Measurements from ENCODE around the gene LRMDA. TPM values are rescaled to one million over a fixed set of nuclear protein-coding genes. Genes with fewer than 3 reads are reported as not detected.
A peak's percentile ranks its signal among the peaks of the same experiment; 100 is the strongest.

Gene LRMDA
- total RNA-seq, 1 donor from 2014 or later: 22.3 TPM

DNA sequence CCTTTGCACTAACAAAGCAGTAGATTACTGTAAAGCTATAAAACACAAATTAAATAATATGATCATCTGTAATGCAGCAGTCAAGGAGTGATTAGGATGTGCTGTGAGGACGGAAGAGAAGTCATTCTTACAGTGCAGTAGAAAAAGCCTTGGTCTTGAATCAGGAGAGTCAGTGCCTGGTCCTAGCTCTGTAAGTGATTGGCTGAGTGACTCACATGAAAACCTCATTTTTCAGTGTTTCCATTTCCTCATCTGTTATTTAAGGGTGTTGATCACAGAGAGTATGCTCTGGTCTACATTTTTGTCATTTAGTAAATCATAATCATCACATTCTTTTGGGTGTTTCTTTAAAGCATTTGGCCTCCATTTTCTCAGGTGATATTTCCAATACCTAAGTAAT lies 717.8 kb downstream of the LRMDA start:
- ATAC-seq (no peak), DNase-seq (ENCODE audit: missing footprints) (no peak)
- intact Hi-C loops (cut with DNase I): no loop called here

DNA sequence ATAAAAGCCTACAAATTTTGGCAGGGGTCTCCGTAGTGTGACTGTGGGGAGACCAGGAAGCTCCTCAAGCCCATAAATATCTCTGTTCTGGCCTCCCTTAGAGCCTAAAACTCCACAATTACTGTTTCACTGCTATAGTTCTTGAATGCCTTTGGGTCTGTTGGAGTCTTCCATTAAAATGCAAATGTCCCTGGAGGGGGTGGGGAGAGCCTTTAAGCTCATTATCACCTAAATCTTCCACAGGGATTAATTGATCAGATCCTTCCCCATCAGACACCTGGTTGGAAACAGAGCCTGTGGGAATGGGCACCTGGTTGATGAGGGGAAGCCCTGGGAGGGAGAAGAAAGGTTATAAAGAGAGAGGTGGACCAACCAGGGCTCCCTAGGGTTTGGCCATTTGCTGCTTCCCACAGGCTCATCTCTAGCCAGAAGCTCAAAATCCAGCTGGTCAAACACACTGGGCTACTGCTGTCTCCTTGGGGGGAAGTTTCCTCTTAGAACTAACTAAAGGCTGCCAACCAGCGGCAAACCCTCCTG lies 718.2 kb downstream of the LRMDA start:
- intact Hi-C loops (cut with DNase I): no loop called here
- ATAC-seq (no peak), DNase-seq (ENCODE audit: missing footprints) (no peak)

DNA sequence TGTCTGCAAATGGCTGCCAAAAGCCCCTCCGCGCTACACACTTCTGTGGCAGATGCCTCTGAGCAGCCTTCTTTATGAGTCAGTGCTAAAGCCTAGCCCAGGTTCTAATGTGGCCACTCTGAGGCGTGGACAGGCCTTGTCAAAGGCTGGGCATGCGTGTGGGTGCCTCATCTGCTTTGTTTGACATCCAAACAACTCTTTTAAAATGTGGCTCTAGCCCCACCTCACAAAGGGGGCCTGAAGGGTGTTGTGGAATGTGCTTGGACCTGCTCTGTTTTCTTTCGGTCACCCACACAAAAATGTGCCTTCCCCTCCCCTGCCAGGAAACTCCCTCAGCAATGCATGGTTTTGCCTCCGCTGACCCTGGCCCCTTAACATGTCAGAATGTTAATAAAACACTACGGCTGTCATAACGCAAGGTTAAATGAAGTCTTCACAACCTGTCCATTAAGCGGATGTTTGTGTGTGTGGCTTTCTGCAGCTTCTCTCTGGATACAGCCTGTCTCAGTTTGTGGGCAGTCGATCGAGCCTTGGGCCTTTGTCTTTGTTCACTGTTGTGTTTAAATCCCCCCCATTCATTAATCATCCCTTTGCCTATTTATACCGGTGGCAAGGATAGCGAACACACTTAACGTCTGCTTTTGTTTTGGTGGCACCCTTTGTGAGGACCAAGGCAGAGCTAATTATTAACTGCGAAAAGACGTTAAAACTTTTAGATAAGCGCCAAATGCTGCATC lies 718.9 kb downstream of the LRMDA start:
- ATAC-seq: no peak
- intact Hi-C loops (cut with DNase I): no loop called here

DNA sequence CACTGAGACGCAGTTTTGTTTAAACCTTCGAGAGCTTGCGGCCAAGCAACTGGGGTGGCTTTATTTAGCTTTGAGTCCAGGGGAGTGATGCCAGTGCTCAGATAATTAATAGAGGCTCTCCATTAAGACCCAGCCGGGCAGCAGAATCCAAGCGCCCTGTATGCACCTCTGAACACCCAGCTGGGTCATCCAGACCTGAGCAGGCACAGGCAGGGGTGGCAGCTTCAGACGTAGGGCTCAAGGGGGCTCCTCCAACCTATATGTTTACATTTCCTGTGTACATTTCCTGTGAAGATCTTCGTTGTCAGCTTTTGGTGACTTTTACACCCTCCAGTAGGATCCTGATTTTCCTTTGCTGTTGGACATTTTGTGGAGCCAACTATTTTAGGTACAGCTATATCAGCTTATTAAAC lies 719.5 kb downstream of the LRMDA start:
- ATAC-seq: no peak
- intact Hi-C loops (cut with DNase I): no loop called here

More for the DNA sequence above, 718.9 kb downstream of the LRMDA start:
- no peak for DNase-seq (ENCODE audit: missing footprints)

DNA sequence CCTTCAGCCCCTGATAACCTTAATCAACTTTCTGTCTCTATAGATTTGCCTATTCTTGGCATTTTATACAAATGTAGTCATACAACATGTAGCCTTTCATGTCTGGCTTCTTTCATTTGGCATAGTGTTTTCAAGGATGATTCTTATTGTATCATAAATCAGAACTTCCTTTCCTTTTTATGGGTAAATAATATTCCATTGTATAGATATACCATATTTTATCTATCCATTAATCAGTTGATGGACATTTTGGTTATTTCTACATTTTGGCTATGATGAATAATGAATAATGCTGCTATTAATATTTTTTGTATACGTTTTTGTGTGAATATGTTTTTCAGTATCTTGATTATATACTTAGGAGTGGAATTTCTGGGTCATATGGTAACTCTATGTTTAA lies 720.8 kb downstream of the LRMDA start:
- ATAC-seq (no peak), DNase-seq (ENCODE audit: missing footprints) (no peak)
- intact Hi-C loops (cut with DNase I): no loop called here

More for the DNA sequence above, 719.5 kb downstream of the LRMDA start:
- no peak for DNase-seq (ENCODE audit: missing footprints)

DNA sequence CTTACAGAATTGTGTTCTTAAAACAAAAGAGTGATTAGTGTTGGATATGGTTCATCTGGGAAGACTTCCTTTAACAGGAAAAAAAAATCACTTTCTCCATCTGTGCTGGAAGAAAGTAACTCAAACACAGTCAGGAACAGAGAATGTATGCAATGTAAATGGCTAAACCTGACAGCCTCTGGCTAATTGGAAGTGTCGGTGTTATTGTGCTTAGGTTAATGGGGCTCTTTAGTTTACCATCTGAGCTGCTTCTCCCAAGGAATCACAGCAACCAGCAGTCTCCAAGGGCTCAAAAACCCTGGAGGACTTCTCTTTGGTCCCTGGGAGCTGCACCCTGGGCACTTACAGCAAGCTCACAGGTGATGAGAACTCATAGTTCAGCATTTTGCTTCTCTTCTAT lies 724.5 kb downstream of the LRMDA start:
- ATAC-seq: no peak
- no peak for DNase-seq (ENCODE audit: missing footprints)
- intact Hi-C loops (cut with DNase I): no loop called here

DNA sequence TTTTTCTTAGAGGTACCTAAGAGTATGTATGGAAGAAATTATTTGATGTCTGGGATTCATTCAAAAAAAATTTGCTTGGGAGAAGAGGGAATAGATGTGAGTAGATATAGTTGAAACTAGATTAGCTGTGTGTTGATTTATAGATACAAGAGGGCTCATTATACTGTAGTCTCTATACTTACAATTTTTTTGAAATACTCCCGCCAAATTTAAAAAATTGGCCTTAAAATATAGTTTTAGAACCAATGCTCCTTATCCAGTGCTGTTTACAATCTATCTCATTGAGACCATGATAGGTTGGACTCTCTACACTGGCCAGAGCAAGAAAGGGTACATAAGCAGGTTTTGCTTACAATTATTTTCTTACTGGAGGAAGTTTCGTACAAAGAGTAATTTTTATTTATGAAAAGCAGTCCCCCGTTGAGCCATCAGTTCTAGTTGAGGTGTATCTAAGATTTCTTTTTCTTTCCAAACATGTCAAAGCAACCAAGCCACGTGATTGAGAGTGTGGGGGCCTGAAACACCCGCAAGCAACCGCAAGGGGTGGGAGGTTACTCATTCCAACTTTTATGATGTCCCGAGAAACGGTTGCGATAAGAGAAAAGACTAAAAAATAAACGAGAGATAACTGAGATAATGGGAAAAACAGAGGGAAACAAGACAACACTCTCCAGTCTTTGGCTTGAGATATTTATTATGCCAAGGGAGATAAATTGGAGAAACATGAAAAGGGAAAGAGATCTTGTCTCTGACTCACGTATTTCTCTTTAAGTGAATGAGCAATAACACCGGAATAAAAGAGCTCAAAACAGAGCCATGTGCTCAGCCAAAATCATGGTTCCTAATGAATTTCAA lies 729.2 kb downstream of the LRMDA start:
- ATAC-seq (no peak), DNase-seq (ENCODE audit: missing footprints) (no peak)
- intact Hi-C loops (cut with DNase I): no loop called here

DNA sequence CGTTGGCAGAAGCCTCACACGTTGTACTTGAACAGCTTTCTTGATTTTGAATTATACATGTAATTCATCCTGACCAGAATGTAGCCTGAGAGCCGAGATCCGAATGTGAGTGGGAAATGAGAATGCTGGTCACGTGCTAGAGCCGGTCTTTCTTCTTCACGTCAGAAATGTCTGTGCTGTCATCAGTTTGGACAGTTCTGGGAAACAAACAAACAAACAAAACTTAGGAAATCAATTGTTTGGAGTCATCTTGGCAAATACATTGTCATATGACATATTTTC lies 729.8 kb downstream of the LRMDA start:
- ATAC-seq: no peak
- intact Hi-C loops (cut with DNase I): no loop called here
- DNase-seq (ENCODE audit: missing footprints): no peak

DNA sequence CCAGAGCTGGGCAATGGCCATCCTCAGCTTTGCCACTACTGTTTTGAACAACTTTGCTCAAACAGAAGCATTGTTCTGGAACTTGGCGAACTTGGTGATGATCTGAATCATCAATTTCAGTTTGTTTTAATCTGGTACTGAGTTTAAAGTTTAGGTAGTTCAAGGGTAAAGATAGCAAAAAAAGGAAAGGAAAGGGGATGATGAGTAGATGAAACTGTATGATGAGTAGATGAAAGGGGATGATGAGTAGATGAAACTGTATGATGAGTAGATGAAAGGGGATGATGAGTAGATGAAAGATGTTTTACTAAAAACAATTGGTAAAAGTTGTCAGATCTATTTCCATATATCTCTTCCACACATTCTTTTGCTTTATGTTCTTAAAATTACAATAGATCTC lies 737.0 kb downstream of the LRMDA start:
- DNase-seq (ENCODE audit: missing footprints) (no peak), ATAC-seq (no peak)
- intact Hi-C loops (cut with DNase I): no loop called here

DNA sequence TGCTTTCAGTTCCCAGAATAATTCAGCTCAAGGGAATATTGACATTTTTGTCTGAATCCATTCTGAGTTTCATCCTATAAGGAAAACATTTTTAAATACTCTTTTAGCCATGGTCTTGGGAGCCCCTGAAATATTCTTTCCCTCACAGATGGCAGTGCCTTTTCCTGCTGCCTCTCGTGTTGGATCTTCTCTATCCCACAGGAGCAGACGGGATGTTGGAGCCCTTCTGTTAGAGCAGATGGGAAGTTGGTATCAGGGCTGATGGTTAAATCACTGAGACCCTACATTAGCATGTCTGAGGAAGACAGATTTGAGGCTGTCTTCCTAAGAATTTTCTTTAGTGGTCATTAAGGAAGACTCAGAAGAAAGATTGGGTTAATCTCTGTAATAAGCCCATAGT lies 737.8 kb downstream of the LRMDA start:
- DNase-seq (ENCODE audit: missing footprints) (no peak), ATAC-seq (no peak)
- intact Hi-C loops (cut with DNase I): no loop called here

DNA sequence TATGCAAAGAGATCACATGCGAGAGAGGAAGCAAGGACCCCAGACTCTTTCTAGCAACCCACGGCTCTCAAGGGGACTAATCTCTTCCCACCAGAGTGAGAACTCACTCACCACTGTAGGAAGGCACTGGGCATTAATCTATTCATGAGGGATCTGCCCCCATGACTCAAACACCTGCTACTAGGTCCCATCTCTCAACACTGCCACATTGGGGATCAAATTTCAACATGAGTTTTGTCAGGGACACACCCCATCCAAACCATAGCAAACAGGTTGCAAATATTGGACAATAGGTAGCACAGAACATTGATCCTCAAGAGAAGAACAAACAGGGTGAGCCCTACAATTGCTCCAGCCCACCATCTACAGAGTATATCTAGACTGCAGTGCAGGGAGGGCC lies 740.6 kb downstream of the LRMDA start:
- intact Hi-C loops (cut with DNase I): no loop called here

DNA sequence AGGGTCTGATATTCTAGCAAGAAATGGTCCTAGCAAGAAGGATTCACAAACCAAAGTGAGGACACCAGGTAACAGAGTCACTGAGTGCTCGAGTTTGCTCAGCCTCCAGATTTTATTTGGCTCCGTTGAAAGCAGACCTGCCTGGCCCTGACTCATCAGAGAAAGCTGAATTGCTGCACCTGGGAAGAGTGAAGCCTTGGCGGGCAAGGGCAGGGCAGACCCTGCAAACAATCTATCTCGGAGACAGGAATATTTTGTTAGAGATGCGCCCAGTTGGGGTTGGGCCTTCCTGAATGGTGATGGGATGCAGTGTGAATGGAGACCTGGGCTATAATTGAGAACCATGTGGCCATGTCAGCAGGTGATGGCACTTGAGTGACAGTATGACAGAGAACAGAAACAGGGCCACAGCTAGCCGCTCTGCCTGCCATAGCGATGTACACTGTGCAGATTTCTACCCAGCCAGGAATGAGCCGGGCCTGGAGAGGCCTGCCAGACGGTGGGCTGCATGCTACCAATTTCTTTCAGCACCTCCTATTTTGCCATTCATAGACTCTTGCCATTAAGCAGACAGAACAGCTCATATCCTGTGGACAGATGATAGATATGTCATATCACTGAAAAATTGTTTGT lies 744.2 kb downstream of the LRMDA start:
- intact Hi-C loops (cut with DNase I): no loop called here
- DNase-seq (ENCODE audit: missing footprints): no peak
- ATAC-seq: peak; percentile 74

More for the DNA sequence above, 740.6 kb downstream of the LRMDA start:
- DNase-seq (ENCODE audit: missing footprints) (no peak), ATAC-seq (no peak)

DNA sequence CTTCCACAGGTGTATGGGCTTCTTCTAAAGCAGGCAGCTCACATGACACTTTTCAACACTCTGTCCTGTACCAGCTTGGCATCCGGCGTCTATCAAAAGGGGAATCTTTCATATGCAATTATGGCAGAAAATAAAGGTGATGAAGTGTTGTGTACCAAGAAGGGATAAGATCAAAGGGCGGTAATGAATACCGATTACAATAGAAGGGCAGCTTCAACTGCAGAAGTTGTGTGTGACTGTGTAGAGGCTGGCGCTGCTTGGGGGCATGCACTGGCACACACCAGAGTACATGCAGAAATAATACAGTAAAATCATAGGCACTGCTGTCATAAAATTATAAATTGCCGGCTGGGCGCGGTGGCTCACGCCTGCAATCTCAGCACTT lies 744.7 kb downstream of the LRMDA start:
- ATAC-seq (peak; percentile 37), DNase-seq (ENCODE audit: missing footprints) (no peak)
- intact Hi-C loops (cut with DNase I): no loop called here

DNA sequence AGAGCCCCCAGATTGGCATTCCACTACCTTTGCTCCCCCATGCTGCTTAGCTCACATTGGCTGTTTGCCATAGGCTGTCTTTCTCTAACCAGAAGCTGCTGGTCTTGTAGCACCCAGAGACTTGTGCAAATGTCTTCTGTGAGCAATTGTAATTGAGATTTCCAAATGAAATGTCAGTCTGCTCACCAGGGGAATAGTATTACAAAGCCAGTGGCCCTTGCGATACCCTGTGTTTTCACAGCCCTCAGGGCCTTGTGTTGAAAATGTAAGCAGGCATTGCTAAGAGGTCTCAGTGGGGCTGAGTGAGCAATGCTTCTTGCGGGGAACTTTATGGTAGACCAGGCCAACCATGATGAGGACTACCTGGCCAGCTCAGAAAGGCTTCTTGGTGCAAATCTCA lies 746.5 kb downstream of the LRMDA start:
- ATAC-seq (no peak), DNase-seq (ENCODE audit: missing footprints) (no peak)
- intact Hi-C loops (cut with DNase I): no loop called here

DNA sequence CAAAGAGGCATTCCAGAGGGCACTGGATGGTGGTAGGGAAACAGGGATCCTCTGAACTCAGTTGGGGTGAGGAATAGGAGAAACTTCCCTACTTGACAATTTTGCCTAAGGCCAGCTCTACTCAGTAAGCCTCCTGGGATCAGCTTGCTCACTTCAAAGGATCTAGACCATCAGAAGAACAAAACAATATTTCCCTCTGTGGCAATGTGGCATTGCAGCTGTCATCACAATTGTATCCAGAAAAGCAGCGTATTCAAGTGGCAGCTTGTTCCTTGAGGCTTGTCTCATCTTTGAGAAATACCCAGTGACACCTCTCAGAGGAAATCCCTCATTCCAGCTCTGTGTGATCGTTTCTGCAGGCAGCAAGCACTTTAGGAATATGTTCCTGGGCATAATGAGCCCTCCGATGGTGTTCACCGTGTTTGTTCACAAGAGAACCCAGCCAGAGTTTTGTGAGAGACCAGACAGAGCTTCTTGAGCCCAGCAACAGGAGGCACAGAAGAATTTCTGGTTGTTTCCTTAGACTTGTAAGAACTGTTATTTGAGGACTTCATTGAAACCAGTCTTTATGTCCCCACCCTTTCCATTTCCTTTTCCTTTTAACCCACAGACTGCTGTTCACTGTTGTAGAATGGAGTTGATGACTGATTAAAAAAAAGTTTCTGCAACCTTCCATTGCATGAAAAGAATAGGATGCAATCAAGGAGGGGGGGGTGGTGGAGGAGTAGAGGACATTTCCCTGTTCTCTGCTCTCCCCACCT lies 747.3 kb downstream of the LRMDA start:
- intact Hi-C loops (cut with DNase I): no loop called here
- DNase-seq (ENCODE audit: missing footprints) (no peak), ATAC-seq (no peak)

DNA sequence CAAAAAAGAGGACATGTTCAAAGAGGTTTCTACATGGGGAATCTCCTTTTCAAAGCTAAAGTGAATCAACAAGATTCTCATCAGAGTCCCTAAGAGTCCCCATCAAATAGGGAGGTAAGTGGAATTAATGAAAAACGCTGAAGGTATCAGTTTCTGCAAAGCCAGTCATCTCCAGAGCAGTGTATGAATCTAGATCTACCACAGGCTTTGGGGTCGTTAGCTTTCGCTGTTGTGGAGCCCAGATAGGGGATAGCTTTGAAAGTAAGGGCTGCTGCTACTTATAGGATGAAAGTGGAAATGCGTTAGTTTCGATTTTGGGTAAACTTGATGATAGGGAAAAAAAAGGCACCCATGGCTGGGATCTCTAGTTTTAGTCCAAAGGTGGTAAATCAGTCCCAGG lies 748.4 kb downstream of the LRMDA start:
- intact Hi-C loops (cut with DNase I): no loop called here
- no peak for ATAC-seq
- no peak for DNase-seq (ENCODE audit: missing footprints)

DNA sequence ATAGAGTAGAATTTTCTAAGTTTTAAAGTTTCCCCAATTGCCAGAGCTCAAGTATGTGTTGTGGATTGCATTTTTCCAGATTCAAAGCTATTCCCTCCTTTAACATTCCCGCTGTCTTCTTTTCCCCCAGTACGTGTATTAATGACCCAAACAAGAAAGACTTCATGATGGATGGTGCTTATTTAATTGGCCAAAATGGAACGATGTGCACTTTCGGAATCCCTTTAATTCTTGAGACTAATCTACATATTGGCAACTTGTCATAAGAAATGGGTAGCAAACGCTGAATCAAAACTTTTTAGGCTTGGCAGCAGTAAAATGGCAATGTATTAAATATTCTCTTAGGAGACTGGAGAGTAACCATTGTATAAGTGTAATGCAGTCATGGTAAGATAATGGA lies 753.2 kb downstream of the LRMDA start:
- no peak for ATAC-seq

DNA sequence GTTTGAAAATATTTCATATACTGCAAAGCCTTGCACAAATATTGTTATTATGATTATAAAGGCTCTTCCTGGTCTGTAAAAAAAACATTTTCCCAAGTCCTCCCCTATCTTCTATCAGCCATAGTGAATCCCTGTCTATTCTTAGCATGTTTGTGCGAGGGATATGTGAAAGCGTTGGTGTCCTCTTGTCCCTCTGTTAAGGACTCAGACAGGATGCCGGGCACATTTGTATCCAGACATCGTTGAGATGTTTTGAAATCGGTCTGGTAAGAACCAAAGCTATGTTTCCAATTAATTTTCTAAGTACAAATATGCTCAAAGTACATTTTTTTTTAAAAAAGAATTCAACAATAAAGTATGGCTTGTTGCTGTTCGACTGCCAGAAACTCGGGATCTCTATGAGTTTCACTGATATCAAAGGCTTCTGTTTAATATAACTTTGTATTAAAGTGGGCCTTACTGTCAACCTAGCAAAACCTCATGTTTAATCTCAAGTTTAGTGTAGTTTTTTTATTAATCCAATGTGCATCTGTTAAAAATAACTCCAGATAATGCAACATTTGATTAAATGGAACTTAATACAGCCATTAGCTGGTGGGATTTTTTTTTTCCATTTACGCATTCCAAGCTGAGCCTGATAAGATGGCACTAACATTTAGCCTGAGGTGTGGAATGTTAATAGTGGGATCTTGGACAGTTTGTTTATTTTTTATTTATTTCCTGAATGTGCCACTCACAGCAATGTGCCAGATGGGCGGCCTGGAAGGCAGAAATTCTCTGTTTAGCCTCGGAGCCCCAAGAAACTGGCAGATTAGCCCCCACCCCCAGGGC lies 754.3 kb downstream of the LRMDA start:
- DNase-seq (ENCODE audit: missing footprints): no peak
- intact Hi-C loops (cut with DNase I): no loop called here
- ATAC-seq: peak; percentile 59

More for the DNA sequence above, 753.2 kb downstream of the LRMDA start:
- DNase-seq (ENCODE audit: missing footprints): no peak
- intact Hi-C loops (cut with DNase I): no loop called here
